Peyer's patch (tissue), 4 donors: ENCODE data around the gene EVA1A. TPM values are rescaled to one million over a fixed set of nuclear protein-coding genes. Genes with fewer than 3 reads are reported as not detected.
"Not testable (repeated sequence)": the region's sequence is repeated elsewhere in the genome, so short reads cannot be mapped to it uniquely, and the experiment has no call there.

Experiments used
- DNase-seq, 3 donors: peaks; one replicate each; pipeline ENCODE4 v3.0.0-alpha.2; 2017 to 2019
- H3K27ac ChIP-seq, 4 donors: fragments of 200-600 bp; sonication (generic); one replicate each; pipeline ENCODE4 v1.5.1; 2016 to 2019
- H3K27me3 ChIP-seq, 2 donors: fragments of 200-600 bp; sonication (generic); one replicate each; pipeline ENCODE4 v1.5.1; 2019
- H3K36me3 ChIP-seq, 3 donors: fragments of 200-600 bp; sonication (generic); one replicate each; pipeline ENCODE4 v1.5.1; 2016 to 2019
- H3K4me1 ChIP-seq, 4 donors: fragments of 200-600 bp; sonication (generic); one replicate each; pipeline ENCODE4 v1.5.1; 2016 to 2019
- H3K4me3 ChIP-seq, 4 donors: fragments of 200-600 bp; sonication (generic); 1 replicate in 3 of 4; 2 replicates in 1 of 4; pipeline ENCODE4 v1.5.1; 2016 to 2019; ENCODE audit warnings: mild to moderate bottlenecking in 1 of 4
- H3K9me3 ChIP-seq, 4 donors: fragments of 200-600 bp; sonication (generic); one replicate each; pipeline ENCODE4 v1.5.1; 2016 to 2019; ENCODE audit warnings: mild to moderate bottlenecking in 1 of 4
- CTCF ChIP-seq, 6 experiments: fragments of 450-650 bp in 4 of 6; fragments of 200-600 bp in 2 of 6; sonication (generic) in 1 of 6; IDR thresholded peaks; one replicate each; pipeline ENCODE4 v1.5.1; 2017 to 2019; ENCODE audit warnings: antibody characterized with exemption in 6 of 6, mild to moderate bottlenecking in 3 of 6, moderate library complexity in 1 of 6
- POLR2A ChIP-seq, 2 donors: fragments of 450-650 bp; IDR thresholded peaks; one replicate each; pipeline ENCODE4 v1.5.1; 2017; ENCODE audit warnings: antibody characterized with exemption in 2 of 2, mild to moderate bottlenecking in 2 of 2, moderate library complexity in 2 of 2
- total RNA-seq, 4 donors: library from RNA; depleted of rRNA; stranded (reverse); fragments of >200 nt; gene quantifications; one replicate each; pipeline ENCODE4 v1.1.0, GENCODE V29; 2016

EVA1A gene
- total RNA-seq, 4 donors from 2014 or later, result 0.70 to 18.2 (median 5.8) TPM

GRCh38 chr2:75484840-75485239 is 75.9 kb downstream of the EVA1A start:
- no peaks in the 10 kb centered on the region for H3K9me3 ChIP-seq
- H3K27ac ChIP-seq, result no peak overlapping the region
- no peaks in the 10 kb centered on the region for H3K27me3 ChIP-seq
- TF ChIP-seq POLR2A (IDR thresholded peaks at IDR 0.05) (no peak), CTCF (IDR thresholded peaks at IDR 0.05) (no peak)
- H3K4me1 ChIP-seq, result no peaks in the 10 kb centered on the region
- no peak overlapping the region for H3K4me3 ChIP-seq
- no peaks in the 10 kb centered on the region for H3K36me3 ChIP-seq
- DNase-seq, result no peak

DNA sequence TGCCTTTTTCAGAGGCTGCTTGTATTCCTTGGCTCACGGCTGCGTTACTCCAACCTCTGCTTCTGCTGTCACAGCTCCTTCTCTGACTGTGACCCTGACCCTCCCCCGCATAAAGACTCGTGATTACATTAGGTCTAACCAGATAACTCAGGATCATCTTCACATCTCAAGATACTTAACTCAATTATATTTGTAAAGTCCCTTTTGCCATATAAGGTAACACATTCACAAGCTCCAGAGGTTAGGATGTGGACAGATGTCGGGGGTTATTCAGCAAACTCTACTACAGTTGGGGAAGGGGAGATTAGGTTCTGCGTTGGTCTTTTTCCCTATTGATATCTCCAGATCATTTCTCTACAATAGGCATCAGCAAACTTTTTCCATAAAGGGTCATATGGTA is 76.9 kb downstream of the EVA1A start:
- no peak overlapping the region for H3K27ac ChIP-seq
- no peaks in the 10 kb centered on the region for H3K4me1 ChIP-seq
- no peaks in the 10 kb centered on the region for H3K9me3 ChIP-seq
- no peak for DNase-seq
- TF ChIP-seq POLR2A (IDR thresholded peaks at IDR 0.05) (no peak), CTCF (IDR thresholded peaks at IDR 0.05) (no peak)
- no peaks in the 10 kb centered on the region for H3K36me3 ChIP-seq
- no peak overlapping the region for H3K4me3 ChIP-seq
- H3K27me3 ChIP-seq, result no peaks in the 10 kb centered on the region

DNA sequence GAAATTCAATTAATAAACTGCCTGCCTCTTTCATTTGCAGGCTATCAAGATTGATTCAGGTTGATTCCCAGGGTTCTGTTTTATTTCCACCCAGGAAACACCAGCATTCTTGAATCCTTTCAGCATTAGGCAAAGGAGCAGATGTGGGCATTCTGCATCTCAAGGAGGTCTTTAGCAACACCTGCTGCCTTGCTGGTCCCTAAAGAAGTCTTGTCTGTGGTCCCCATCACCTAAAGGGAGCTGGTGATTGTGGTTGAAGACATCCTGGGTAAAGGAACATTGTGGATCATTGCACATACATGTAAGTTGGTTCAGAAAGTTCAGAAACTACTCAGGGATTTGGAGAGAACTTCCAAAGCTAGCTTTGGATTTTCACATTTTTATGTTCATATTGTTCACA is 78.3 kb downstream of the EVA1A start:
- no peak for DNase-seq
- TF ChIP-seq POLR2A (IDR thresholded peaks at IDR 0.05) (no peak), CTCF (IDR thresholded peaks at IDR 0.05) (no peak)
- H3K27ac ChIP-seq, result no peak overlapping the region
- H3K9me3 ChIP-seq, result no peaks in the 10 kb centered on the region
- no peaks in the 10 kb centered on the region for H3K36me3 ChIP-seq
- H3K27me3 ChIP-seq, result no peaks in the 10 kb centered on the region
- no peaks in the 10 kb centered on the region for H3K4me1 ChIP-seq
- no peak overlapping the region for H3K4me3 ChIP-seq

- Histone ChIP-seq H3K27ac (no peak overlapping the region), H3K4me1 (no peaks in the 10 kb centered on the region), H3K9me3 (no peaks in the 10 kb centered on the region), H3K4me3 (no peak overlapping the region), H3K27me3 (no peaks in the 10 kb centered on the region), H3K36me3 (no peaks in the 10 kb centered on the region)
- TF ChIP-seq CTCF (IDR thresholded peaks at IDR 0.05) (peak in 2 of 6 experiments; percentile 13 to 19), POLR2A (IDR thresholded peaks at IDR 0.05) (no peak)
- no peak for DNase-seq
Observed at GRCh38 chr2:75480971-75481836, 79.5 kb downstream of the EVA1A start.

DNA sequence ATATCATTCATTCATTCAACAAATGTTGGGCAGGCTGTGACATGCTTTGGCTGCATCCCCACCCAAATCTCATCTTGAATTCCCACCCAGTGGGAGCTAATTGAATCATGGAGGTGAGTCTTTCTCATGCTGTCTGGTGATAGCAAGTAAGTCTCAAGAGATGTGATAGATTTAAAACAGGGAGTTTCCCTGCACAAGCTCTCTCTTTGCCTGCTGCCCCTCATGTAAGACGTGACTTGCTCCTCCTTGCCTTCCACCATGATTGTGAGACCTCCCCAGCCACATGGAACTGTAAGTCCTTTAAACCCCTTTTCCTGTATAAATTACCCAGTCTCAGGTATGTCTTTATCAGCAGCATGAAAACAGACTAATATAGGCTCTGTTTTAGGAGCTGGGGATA is 83.0 kb downstream of the EVA1A start:
- H3K27ac ChIP-seq, H3K36me3 ChIP-seq, H3K4me3 ChIP-seq, H3K27me3 ChIP-seq, H3K4me1 ChIP-seq, H3K9me3 ChIP-seq, DNase-seq: not testable (repeated sequence)

DNA sequence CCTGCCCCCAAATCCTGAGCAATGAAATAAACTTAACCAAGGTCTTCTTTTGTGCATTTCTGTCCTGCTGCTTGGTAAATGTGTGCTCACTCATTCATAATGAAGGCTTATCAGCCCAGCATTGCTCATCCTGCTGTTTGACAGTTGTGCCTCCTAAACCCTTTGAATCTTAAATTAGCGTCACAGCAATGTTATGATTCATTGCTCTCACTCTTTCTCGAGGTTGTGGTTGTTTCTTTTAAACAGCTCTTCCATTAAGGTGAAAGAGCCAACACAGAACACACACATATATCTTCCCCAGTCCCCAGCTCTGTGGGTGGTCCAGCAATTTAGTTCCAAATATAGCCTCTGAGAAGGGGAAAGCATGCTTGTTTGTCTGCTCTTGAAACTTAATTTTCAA is 84.0 kb downstream of the EVA1A start:
- H3K27me3 ChIP-seq, result no peaks in the 10 kb centered on the region
- DNase-seq, result no peak
- no peaks in the 10 kb centered on the region for H3K9me3 ChIP-seq
- H3K27ac ChIP-seq, result no peak overlapping the region
- H3K4me1 ChIP-seq, result no peaks in the 10 kb centered on the region
- no peaks in the 10 kb centered on the region for H3K36me3 ChIP-seq
- H3K4me3 ChIP-seq, result no peak overlapping the region
- TF ChIP-seq POLR2A (IDR thresholded peaks at IDR 0.05), result no peak
- TF ChIP-seq CTCF (IDR thresholded peaks at IDR 0.05), result no peak
